NT2/D1 (cell line): ENCODE measurements around the gene SNHG17.
"Not testable (repeated sequence)": the region's sequence is repeated elsewhere in the genome, so short reads cannot be mapped to it uniquely, and the experiment has no call there.

Experiments used
- DNase-seq: peaks from one replicate; pipeline ENCODE4 v3.0.0-alpha.2; 2011; ENCODE audit warnings: low read depth, low spot score
- H3K27me3 ChIP-seq: 2 replicates; pipeline ENCODE4 v1.6.0; 2011; ENCODE audit warnings: mild to moderate bottlenecking; ENCODE audit not compliant: insufficient read length, insufficient read depth
- H3K36me3 ChIP-seq: 2 replicates; pipeline ENCODE4 v1.6.1; 2011; ENCODE audit warnings: mild to moderate bottlenecking, low read length, mixed read lengths; ENCODE audit not compliant: insufficient read depth, insufficient read length
- H3K4me1 ChIP-seq: 2 replicates; pipeline ENCODE4 v1.5.1; 2011; ENCODE audit not compliant: insufficient read depth, insufficient read length
- H3K4me3 ChIP-seq: 2 replicates; pipeline ENCODE4 v1.5.1; 2011; ENCODE audit warnings: low read depth; ENCODE audit not compliant: insufficient read length
- H3K9ac ChIP-seq: 2 replicates; pipeline ENCODE4 v1.6.0; 2011; ENCODE audit warnings: low read depth; ENCODE audit not compliant: insufficient read length
- H3K9me3 ChIP-seq: 2 replicates; pipeline ENCODE4 v1.5.1; 2011; ENCODE audit warnings: mild to moderate bottlenecking, low read length; ENCODE audit not compliant: insufficient read depth
- SUZ12 ChIP-seq: IDR thresholded peaks from 2 replicates; pipeline ENCODE4 v1.6.1; 2011; ENCODE audit not compliant: insufficient read length, insufficient read depth; ENCODE audit errors: extremely low read depth
- YY1 ChIP-seq: IDR thresholded peaks from 2 replicates; pipeline ENCODE4 v1.6.1; 2011; ENCODE audit not compliant: insufficient read length, insufficient read depth
- ZNF274 ChIP-seq: IDR thresholded peaks from 2 replicates; pipeline ENCODE4 v1.6.1; 2011; ENCODE audit warnings: mild to moderate bottlenecking, low read depth, low read length

SNHG17 gene

DNA sequence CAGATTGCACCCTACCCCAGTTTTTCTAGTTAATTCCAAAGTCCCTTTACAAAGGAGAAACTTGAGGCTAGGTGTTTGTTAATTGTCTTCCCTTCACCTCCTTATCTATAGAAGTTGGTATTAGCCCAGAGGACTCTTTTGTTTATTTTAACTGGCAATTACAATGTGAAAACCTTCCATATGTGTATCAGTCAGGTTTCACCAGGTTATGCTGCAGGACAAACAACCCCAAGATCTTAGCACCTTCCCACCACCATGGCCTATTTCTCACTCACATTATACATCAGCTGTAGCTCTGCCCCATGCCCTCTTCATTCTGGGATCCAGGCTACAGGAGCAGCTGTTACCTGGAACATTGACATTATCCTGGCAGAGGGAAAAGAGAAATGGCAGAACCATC, 31.1 kb downstream of the SNHG17 start:
- Histone ChIP-seq H3K36me3 (no peaks in the 10 kb centered on the region), H3K9ac (no peak overlapping the region), H3K4me1 (no peaks in the 10 kb centered on the region), H3K9me3 (peaks cover 34% of the 10 kb centered on the region), H3K27me3 (no peaks in the 10 kb centered on the region), H3K4me3 (no peak overlapping the region)
- TF ChIP-seq YY1: no peak
- TF ChIP-seq ZNF274: no peak
- no peak for TF ChIP-seq SUZ12
- DNase-seq: no peak

DNA sequence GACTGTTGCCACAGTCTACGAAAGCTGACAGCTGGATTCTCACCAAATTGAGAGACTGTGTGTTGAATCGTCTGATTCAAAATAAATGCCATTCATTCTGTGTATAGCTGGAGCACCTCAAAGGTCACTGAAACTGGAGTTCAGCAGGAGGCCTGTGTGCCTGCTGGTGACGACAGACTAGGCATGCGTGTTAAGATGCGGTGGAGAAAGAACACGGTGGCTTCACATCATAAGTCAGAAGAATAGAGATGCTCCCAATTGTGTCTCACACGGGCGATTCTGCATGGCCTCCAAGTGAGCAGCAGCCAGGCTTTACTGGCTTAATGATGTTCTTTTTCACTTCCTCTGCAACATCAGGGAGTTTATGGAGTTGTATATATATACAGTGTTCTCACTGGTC, 32.3 kb downstream of the SNHG17 start:
- Histone ChIP-seq H3K4me3 (no peak overlapping the region), H3K4me1 (no peaks in the 10 kb centered on the region), H3K36me3 (no peaks in the 10 kb centered on the region), H3K9me3 (peaks cover 33% of the 10 kb centered on the region), H3K27me3 (no peaks in the 10 kb centered on the region), H3K9ac (no peak overlapping the region)
- TF ChIP-seq SUZ12: no peak
- TF ChIP-seq YY1: no peak
- no peak for TF ChIP-seq ZNF274
- no peak for DNase-seq

DNA sequence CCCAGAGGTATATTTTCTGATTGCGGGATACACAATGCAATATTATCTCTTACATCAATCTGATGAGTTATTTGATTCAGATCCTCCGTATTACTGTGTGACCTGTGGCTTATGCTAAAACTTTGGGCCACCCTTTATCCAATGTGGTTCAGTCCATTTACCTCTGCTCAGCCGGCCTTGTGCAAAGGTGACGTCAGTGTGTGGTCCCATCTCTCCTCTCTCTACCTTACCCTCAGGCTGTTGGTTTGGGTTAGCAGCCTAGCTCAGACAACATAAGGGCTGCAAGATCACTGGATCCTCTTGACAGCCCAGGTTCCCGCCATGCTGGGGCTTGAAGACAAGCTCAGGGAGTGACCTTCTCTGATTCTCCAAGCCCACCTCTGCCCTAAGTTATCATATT, 33.0 kb downstream of the SNHG17 start:
- peaks cover 26% of the 10 kb centered on the region for H3K9me3 ChIP-seq
- no peaks in the 10 kb centered on the region for H3K36me3 ChIP-seq
- no peak for DNase-seq
- no peak overlapping the region for H3K4me3 ChIP-seq
- H3K27me3 ChIP-seq: no peaks in the 10 kb centered on the region
- no peak for TF ChIP-seq YY1
- no peak for TF ChIP-seq SUZ12
- no peak for TF ChIP-seq ZNF274
- no peak overlapping the region for H3K9ac ChIP-seq
- no peaks in the 10 kb centered on the region for H3K4me1 ChIP-seq

DNA sequence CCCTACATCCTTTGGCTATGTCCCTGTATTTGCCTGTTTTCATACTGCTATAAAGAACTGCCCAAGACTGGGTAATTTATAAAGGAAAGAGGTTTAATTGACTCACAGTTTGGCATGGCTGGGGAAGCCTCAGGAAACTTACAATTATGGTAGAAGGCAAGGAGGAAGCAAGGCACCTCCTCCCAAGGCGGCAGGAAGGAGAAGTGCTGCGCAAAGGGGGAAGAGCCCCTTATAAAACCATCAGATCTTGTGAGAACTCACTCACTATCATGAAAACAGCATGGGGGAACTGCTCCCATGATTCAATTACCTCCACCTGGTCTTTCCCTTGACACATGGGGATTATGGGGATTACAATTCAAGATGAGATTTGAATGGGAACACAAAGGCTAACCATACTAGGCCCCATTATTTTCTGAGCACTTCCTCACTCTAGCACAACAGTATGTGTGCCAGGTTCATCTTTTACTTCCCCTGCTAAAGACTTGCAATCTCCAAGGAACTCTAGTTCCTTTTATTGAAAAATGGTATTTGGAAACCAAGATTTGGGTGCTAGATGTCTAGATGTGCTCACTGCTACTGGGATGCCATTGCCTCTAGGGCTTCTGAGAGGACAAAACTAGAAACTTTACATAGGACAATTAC, 39.3 kb downstream of the SNHG17 start:
- H3K4me3 ChIP-seq, DNase-seq, H3K4me1 ChIP-seq, H3K9me3 ChIP-seq, H3K36me3 ChIP-seq, H3K9ac ChIP-seq, H3K27me3 ChIP-seq: not testable (repeated sequence)

DNA sequence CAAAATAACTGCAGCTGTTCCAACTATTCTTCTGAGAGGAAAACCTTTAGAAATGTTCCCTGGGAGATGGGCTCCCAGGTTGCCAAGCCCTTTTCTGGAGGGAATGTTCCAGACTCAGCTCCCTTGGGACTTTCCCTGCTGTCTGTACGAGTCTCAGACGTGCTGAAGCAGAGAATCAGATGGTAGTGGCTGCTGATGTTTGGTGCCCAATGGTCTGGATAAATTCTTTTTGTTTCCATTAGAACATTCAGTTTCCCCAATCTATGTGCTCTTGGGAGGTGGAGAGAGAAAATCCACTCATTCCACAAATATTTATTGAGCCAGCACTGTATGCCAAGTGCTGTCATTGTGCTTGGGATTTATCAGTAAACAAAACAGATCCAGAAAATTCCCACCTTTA, 40.0 kb downstream of the SNHG17 start:
- Histone ChIP-seq H3K4me3 (no peak overlapping the region), H3K9ac (no peak overlapping the region), H3K9me3 (no peaks in the 10 kb centered on the region), H3K27me3 (no peaks in the 10 kb centered on the region), H3K4me1 (no peaks in the 10 kb centered on the region), H3K36me3 (no peaks in the 10 kb centered on the region)
- no peak for TF ChIP-seq ZNF274
- TF ChIP-seq YY1: no peak
- TF ChIP-seq SUZ12: no peak
- no peak for DNase-seq

DNA sequence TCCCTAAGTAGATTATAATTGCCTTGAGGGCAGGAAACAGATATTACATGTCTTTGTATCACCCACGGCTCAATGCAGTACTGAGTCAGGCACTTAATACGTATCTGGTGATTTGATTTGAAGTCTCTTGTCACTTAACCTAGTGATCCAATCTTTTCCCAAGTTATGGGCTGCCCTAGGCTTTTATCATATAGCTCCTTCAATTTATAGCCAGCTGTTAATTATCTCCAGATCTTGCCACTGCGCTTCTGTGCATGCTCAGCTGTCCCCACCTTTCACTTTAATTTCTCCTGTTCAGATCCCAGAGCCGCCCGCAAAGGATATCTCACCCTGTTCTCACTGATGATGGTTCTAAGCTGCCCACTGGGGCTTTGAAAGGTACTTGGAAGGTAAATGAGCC, 41.9 kb downstream of the SNHG17 start:
- H3K9me3 ChIP-seq: no peaks in the 10 kb centered on the region
- no peaks in the 10 kb centered on the region for H3K4me1 ChIP-seq
- no peak overlapping the region for H3K9ac ChIP-seq
- no peaks in the 10 kb centered on the region for H3K36me3 ChIP-seq
- H3K27me3 ChIP-seq: no peaks in the 10 kb centered on the region
- H3K4me3 ChIP-seq: no peak overlapping the region
- TF ChIP-seq ZNF274 (no peak), SUZ12 (no peak), YY1 (no peak)
- DNase-seq: no peak

DNA sequence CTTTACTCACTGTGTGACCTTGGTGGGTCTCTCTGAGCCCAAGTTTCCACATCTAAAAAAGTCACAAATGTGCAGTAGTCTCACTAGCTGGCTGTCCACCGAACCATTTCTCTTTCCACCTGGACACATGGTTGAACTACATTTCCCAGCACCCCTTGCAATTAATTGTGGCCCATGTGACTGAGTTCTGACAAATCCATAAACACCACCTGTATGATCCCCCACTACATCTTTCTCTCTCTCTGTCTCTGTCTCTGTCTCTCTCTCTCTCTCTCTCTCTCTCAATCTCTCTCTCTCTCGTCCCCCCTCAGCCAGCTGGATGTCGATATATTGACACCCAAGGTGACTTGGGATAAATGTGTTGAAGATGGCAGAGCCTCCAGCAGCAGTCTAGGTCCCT, 42.8 kb downstream of the SNHG17 start:
- no peaks in the 10 kb centered on the region for H3K9me3 ChIP-seq
- TF ChIP-seq SUZ12: no peak
- TF ChIP-seq ZNF274: no peak
- no peak for TF ChIP-seq YY1
- H3K4me1 ChIP-seq: no peaks in the 10 kb centered on the region
- no peak overlapping the region for H3K4me3 ChIP-seq
- H3K27me3 ChIP-seq: no peaks in the 10 kb centered on the region
- no peak overlapping the region for H3K9ac ChIP-seq
- H3K36me3 ChIP-seq: no peaks in the 10 kb centered on the region
- no peak for DNase-seq

DNA sequence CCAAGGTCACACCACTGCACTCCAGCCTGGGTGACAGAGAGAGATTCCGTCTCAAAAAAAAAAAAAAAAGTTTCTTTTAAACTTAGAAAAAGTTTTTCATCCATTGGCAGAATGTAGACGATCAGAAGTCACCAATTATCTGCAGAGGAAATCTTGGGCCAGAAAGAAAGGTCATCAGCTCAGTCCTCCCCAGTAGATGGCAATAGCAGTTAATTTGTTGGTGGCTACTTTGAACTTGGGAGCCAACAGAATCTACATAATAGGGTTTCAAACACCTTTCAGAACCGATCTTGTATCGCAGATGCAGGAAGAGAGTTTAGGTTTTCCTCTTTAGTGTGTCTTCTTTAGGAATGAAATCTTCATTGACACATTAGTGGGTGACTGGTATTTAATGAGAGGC, 47.2 kb downstream of the SNHG17 start:
- Histone ChIP-seq H3K9me3 (no peaks in the 10 kb centered on the region), H3K4me3 (no peak overlapping the region), H3K4me1 (no peaks in the 10 kb centered on the region), H3K27me3 (no peaks in the 10 kb centered on the region), H3K9ac (no peak overlapping the region), H3K36me3 (no peaks in the 10 kb centered on the region)
- no peak for DNase-seq
- TF ChIP-seq SUZ12 (no peak), ZNF274 (no peak), YY1 (no peak)
